ENCODE measurements around the gene GRIN2B.

DNA sequence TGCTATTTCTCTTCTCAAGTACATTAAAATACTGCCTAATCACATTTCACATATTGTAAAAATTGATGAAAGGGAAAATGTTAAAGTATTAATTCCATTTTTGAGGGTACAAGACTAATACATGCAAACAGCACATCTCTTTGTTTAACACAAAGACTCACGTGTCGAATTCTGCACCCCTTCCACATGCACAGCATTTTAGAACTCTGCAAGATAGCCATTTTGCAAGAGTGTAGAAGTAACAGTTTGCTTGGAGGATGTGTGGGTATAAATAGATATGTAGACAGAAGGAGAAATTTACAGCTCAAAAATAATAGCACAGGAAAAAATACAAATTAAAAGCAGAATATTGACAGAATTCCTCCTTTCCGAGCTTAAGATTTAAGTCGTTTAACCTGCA is 2.5 kb downstream of the GRIN2B start:
- TF ChIP-seq EZH2phosphoT487 (IDR thresholded peaks at IDR 0.05; ENCODE audit: low read depth), result no peak
- TF ChIP-seq, protein P1, sequence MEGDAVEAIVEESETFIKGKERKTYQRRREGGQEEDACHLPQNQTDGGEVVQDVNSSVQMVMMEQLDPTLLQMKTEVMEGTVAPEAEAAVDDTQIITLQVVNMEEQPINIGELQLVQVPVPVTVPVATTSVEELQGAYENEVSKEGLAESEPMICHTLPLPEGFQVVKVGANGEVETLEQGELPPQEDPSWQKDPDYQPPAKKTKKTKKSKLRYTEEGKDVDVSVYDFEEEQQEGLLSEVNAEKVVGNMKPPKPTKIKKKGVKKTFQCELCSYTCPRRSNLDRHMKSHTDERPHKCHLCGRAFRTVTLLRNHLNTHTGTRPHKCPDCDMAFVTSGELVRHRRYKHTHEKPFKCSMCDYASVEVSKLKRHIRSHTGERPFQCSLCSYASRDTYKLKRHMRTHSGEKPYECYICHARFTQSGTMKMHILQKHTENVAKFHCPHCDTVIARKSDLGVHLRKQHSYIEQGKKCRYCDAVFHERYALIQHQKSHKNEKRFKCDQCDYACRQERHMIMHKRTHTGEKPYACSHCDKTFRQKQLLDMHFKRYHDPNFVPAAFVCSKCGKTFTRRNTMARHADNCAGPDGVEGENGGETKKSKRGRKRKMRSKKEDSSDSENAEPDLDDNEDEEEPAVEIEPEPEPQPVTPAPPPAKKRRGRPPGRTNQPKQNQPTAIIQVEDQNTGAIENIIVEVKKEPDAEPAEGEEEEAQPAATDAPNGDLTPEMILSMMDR (IDR thresholded peaks at IDR 0.05; ENCODE audit: low read depth, low read length), result no peak

Data from OCI-LY3 (cell line).